ENCODE data around the gene CCDC188.

The CCDC188 gene

GRCh38 chr22:20185750-20186149 lies 34.9 kb upstream of the CCDC188 start:
- ChIA-PET POLR2A (no interaction called here), CTCF (no interaction called here)
- no peak for TF ChIP-seq CTCF (IDR thresholded peaks at IDR 0.05; ENCODE audit: control extremely low read depth, extremely low read depth, low read depth, missing control alignments)
- DNase-seq (ENCODE audit: extremely low spot score), result no peak

- DNase-seq (ENCODE audit: extremely low spot score), result no peak
- ChIA-PET POLR2A (no interaction called here), CTCF (no interaction called here)
- TF ChIP-seq CTCF (IDR thresholded peaks at IDR 0.05; ENCODE audit: control extremely low read depth, extremely low read depth, low read depth, missing control alignments), result no peak
Measured at GRCh38 chr22:20184501-20185165, 33.8 kb upstream of the CCDC188 start.

- ChIA-PET CTCF (no interaction called here), POLR2A (no interaction called here)
- no peak for TF ChIP-seq CTCF (IDR thresholded peaks at IDR 0.05; ENCODE audit: control extremely low read depth, extremely low read depth, low read depth, missing control alignments)
- no peak for DNase-seq (ENCODE audit: extremely low spot score)
Measured at GRCh38 chr22:20183823-20184222, 33.0 kb upstream of the CCDC188 start.

- CTCF ChIA-PET, result no interaction called here
- TF ChIP-seq CTCF (IDR thresholded peaks at IDR 0.05; ENCODE audit: control extremely low read depth, extremely low read depth, low read depth, missing control alignments), result no peak
- POLR2A ChIA-PET, result no interaction called here
- DNase-seq (ENCODE audit: extremely low spot score), result no peak
Measured at GRCh38 chr22:20183101-20183500, 32.2 kb upstream of the CCDC188 start.

GRCh38 chr22:20182365-20182764 lies 31.5 kb upstream of the CCDC188 start:
- CTCF ChIA-PET, result no interaction called here
- TF ChIP-seq CTCF (IDR thresholded peaks at IDR 0.05; ENCODE audit: control extremely low read depth, extremely low read depth, low read depth, missing control alignments), result no peak
- POLR2A ChIA-PET, result no interaction called here
- DNase-seq (ENCODE audit: extremely low spot score), result no peak

- TF ChIP-seq CTCF (IDR thresholded peaks at IDR 0.05; ENCODE audit: control extremely low read depth, extremely low read depth, low read depth, missing control alignments), result no peak
- ChIA-PET POLR2A (no interaction called here), CTCF (no interaction called here)
- no peak for DNase-seq (ENCODE audit: extremely low spot score)
Measured at GRCh38 chr22:20181884-20182236, 31.0 kb upstream of the CCDC188 start.
